H1 (cell line): Measurements from ENCODE around the gene NPAS4. TPM values are rescaled to one million over a fixed set of nuclear protein-coding genes. Genes with fewer than 3 reads are reported as not detected.

Experiments used
- CBX8 ChIP-seq: fragments of 300-800, 300-1000 bp; sonication (generic); IDR thresholded peaks from 2 replicates; pipeline ENCODE4 v1.7.1; 2016; ENCODE audit warnings: low read depth, low read length, borderline replicate concordance
- FOSL1 ChIP-seq: IDR thresholded peaks from 2 replicates; pipeline ENCODE4 v1.6.1; 2011; ENCODE audit warnings: mild to moderate bottlenecking, low read depth, low read length, moderate library complexity; ENCODE audit not compliant: insufficient read depth
- GTF2F1 ChIP-seq: IDR thresholded peaks from 2 replicates; pipeline ENCODE4 v1.6.1; 2012; ENCODE audit warnings: low read depth, low read length, improper control_type of control experiment, borderline replicate concordance
- JUND ChIP-seq: IDR thresholded peaks from 2 replicates; pipeline ENCODE4 v1.6.1; 2011; ENCODE audit warnings: mild to moderate bottlenecking, improper control_type of control experiment, low read length
- MAFK ChIP-seq: IDR thresholded peaks from 2 replicates; pipeline ENCODE4 v1.6.1; 2012; ENCODE audit warnings: low read depth, mild to moderate bottlenecking, improper control_type of control experiment, low read length
- PHF8 ChIP-seq: fragments of 200-600 bp; sonication (generic); conservative IDR thresholded peaks from 2 replicates; pipeline ENCODE4 v1.7.1; 2012; ENCODE audit warnings: low read depth, mild to moderate bottlenecking, inconsistent platforms, low read length, moderate library complexity
- SIRT6 ChIP-seq: IDR thresholded peaks from one replicate; pipeline ENCODE4 v1.7.1; 2012; ENCODE audit warnings: low read length, inconsistent platforms
- TAF1 ChIP-seq: IDR thresholded peaks from 2 replicates; pipeline ENCODE4 v1.6.1; 2011; ENCODE audit warnings: mild to moderate bottlenecking, low read depth, low read length
- USF2 ChIP-seq: IDR thresholded peaks from 2 replicates; pipeline ENCODE4 v1.6.1; 2011; ENCODE audit warnings: low read length, improper control_type of control experiment
- YY1 ChIP-seq: IDR thresholded peaks from 2 replicates; pipeline ENCODE4 v1.6.1; 2011; ENCODE audit warnings: low read depth, mild to moderate bottlenecking, low read length
- polyA plus RNA-seq, 7 experiments: library from polyadenylated mRNA; depleted of rRNA in 3 of 7; stranded (reverse) in 5 of 7; unstranded in 2 of 7; fragments of >200 nt in 5 of 7; fragments of 200-250 nt in 2 of 7; gene quantifications; 1 replicate in 5 of 7; 2 replicates in 1 of 7; 4 replicates in 1 of 7; pipeline versions ENCODE4 v1.2.1 to v1.2.3, GENCODE V29; 2011 to 2013; ENCODE audit warnings: missing spikeins in 2 of 7, mixed read lengths in 2 of 7
- total RNA-seq: library from RNA; stranded (reverse); fragmentation: NEBNext Ultra II Directional; extraction: Animal tissue kit (Norgen Biotek cat#: 25700); gene quantifications from 2 replicates; pipeline ENCODE4 v1.2.1, GENCODE V29; 2021
- TF ChIP-seq, protein P1 (sequence below): fragments of 300-600 bp; sonication (generic); IDR thresholded peaks from 2 replicates; pipeline ENCODE4 v1.7.1; 2012; ENCODE audit warnings: low read length, moderate library complexity, mild to moderate bottlenecking, inconsistent platforms; ENCODE audit not compliant: insufficient replicate concordance

Gene NPAS4
- total and polyA plus RNA-seq, 2 of the 8 experiments (the other 6 are each of a cell fraction or from before 2014, with no cell fraction given) = 0.73 to 0.99 TPM

- TF ChIP-seq, protein P1, sequence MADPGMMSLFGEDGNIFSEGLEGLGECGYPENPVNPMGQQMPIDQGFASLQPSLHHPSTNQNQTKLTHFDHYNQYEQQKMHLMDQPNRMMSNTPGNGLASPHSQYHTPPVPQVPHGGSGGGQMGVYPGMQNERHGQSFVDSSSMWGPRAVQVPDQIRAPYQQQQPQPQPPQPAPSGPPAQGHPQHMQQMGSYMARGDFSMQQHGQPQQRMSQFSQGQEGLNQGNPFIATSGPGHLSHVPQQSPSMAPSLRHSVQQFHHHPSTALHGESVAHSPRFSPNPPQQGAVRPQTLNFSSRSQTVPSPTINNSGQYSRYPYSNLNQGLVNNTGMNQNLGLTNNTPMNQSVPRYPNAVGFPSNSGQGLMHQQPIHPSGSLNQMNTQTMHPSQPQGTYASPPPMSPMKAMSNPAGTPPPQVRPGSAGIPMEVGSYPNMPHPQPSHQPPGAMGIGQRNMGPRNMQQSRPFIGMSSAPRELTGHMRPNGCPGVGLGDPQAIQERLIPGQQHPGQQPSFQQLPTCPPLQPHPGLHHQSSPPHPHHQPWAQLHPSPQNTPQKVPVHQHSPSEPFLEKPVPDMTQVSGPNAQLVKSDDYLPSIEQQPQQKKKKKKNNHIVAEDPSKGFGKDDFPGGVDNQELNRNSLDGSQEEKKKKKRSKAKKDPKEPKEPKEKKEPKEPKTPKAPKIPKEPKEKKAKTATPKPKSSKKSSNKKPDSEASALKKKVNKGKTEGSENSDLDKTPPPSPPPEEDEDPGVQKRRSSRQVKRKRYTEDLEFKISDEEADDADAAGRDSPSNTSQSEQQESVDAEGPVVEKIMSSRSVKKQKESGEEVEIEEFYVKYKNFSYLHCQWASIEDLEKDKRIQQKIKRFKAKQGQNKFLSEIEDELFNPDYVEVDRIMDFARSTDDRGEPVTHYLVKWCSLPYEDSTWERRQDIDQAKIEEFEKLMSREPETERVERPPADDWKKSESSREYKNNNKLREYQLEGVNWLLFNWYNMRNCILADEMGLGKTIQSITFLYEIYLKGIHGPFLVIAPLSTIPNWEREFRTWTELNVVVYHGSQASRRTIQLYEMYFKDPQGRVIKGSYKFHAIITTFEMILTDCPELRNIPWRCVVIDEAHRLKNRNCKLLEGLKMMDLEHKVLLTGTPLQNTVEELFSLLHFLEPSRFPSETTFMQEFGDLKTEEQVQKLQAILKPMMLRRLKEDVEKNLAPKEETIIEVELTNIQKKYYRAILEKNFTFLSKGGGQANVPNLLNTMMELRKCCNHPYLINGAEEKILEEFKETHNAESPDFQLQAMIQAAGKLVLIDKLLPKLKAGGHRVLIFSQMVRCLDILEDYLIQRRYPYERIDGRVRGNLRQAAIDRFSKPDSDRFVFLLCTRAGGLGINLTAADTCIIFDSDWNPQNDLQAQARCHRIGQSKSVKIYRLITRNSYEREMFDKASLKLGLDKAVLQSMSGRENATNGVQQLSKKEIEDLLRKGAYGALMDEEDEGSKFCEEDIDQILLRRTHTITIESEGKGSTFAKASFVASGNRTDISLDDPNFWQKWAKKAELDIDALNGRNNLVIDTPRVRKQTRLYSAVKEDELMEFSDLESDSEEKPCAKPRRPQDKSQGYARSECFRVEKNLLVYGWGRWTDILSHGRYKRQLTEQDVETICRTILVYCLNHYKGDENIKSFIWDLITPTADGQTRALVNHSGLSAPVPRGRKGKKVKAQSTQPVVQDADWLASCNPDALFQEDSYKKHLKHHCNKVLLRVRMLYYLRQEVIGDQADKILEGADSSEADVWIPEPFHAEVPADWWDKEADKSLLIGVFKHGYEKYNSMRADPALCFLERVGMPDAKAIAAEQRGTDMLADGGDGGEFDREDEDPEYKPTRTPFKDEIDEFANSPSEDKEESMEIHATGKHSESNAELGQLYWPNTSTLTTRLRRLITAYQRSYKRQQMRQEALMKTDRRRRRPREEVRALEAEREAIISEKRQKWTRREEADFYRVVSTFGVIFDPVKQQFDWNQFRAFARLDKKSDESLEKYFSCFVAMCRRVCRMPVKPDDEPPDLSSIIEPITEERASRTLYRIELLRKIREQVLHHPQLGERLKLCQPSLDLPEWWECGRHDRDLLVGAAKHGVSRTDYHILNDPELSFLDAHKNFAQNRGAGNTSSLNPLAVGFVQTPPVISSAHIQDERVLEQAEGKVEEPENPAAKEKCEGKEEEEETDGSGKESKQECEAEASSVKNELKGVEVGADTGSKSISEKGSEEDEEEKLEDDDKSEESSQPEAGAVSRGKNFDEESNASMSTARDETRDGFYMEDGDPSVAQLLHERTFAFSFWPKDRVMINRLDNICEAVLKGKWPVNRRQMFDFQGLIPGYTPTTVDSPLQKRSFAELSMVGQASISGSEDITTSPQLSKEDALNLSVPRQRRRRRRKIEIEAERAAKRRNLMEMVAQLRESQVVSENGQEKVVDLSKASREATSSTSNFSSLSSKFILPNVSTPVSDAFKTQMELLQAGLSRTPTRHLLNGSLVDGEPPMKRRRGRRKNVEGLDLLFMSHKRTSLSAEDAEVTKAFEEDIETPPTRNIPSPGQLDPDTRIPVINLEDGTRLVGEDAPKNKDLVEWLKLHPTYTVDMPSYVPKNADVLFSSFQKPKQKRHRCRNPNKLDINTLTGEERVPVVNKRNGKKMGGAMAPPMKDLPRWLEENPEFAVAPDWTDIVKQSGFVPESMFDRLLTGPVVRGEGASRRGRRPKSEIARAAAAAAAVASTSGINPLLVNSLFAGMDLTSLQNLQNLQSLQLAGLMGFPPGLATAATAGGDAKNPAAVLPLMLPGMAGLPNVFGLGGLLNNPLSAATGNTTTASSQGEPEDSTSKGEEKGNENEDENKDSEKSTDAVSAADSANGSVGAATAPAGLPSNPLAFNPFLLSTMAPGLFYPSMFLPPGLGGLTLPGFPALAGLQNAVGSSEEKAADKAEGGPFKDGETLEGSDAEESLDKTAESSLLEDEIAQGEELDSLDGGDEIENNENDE = no peak
- TF ChIP-seq PHF8 (no peak), USF2 (no peak), JUND (no peak), YY1 (no peak), GTF2F1 (no peak), FOSL1 (no peak), MAFK (no peak), TAF1 (no peak), SIRT6 (no peak), CBX8 (no peak)
Observed at GRCh38 chr11:66457826-66458225, 37.0 kb downstream of the NPAS4 start (continued).
